H1 (cell line): ENCODE data around the gene CDC42BPB.

Experiments used
- CBX5 ChIP-seq: fragments of 300-800, 300-1000 bp; sonication (generic); IDR thresholded peaks from 2 replicates; pipeline ENCODE4 v1.7.1; 2016; ENCODE audit warnings: antibody characterized with exemption, low read length, low read depth
- CHD1 ChIP-seq: IDR thresholded peaks from 2 replicates; pipeline ENCODE4 v1.6.1; 2012; ENCODE audit warnings: low read depth, low read length, improper control_type of control experiment
- CHD2 ChIP-seq: IDR thresholded peaks from 2 replicates; pipeline ENCODE4 v1.6.1; 2012; ENCODE audit warnings: low read length, improper control_type of control experiment
- CHD7 ChIP-seq: fragments of 300-600 bp; sonication (generic); IDR thresholded peaks from 2 replicates; pipeline ENCODE4 v1.7.1; 2012; ENCODE audit warnings: low read length, moderate library complexity, mild to moderate bottlenecking, inconsistent platforms; ENCODE audit not compliant: insufficient replicate concordance
- CTBP2 ChIP-seq: IDR thresholded peaks from 2 replicates; pipeline ENCODE4 v1.7.0; 2011; ENCODE audit warnings: borderline replicate concordance, mild to moderate bottlenecking, moderate library complexity, mixed read lengths, low read length; ENCODE audit not compliant: insufficient read depth, insufficient read length
- CTCF ChIP-seq, 3 experiments: IDR thresholded peaks; 1 replicate in 2 of 3; 2 replicates in 1 of 3; pipeline versions ENCODE4 v1.5.1 to v1.6.1; 2011; ENCODE audit warnings: low read length in 3 of 3, mild to moderate bottlenecking in 3 of 3, inconsistent platforms in 2 of 3, low read depth in 1 of 3, moderate library complexity in 1 of 3; ENCODE audit not compliant: insufficient read depth in 1 of 3; ENCODE audit errors: control extremely low read depth in 1 of 3
- HDAC2 ChIP-seq, 2 experiments: fragments of 300-600 bp in 1 of 2; sonication (generic) in 1 of 2; IDR thresholded peaks; 2 replicates each; pipeline ENCODE4 v1.6.1; 2011 to 2012; ENCODE audit warnings: low read depth in 2 of 2, low read length in 2 of 2, mild to moderate bottlenecking in 2 of 2, moderate library complexity in 2 of 2, borderline replicate concordance in 1 of 2, inconsistent platforms in 1 of 2
- NRF1 ChIP-seq: IDR thresholded peaks from 2 replicates; pipeline ENCODE4 v1.6.1; 2011; ENCODE audit warnings: mild to moderate bottlenecking, low read depth, low read length, improper control_type of control experiment
- POLR2A ChIP-seq, 2 experiments: IDR thresholded peaks; 1 replicate in 1 of 2; 2 replicates in 1 of 2; pipeline ENCODE4 v1.6.1; 2011; ENCODE audit warnings: low read depth in 2 of 2, low read length in 2 of 2, mild to moderate bottlenecking in 2 of 2; ENCODE audit errors: control extremely low read depth in 1 of 2
- POLR2AphosphoS5 ChIP-seq: IDR thresholded peaks from 2 replicates; pipeline ENCODE4 v1.6.1; 2011; ENCODE audit warnings: low read depth, low read length
- RXRA ChIP-seq: IDR thresholded peaks from 2 replicates; pipeline ENCODE4 v1.6.1; 2011; ENCODE audit warnings: low read depth, mild to moderate bottlenecking, low read length, moderate library complexity; ENCODE audit not compliant: insufficient read depth
- USF2 ChIP-seq: IDR thresholded peaks from 2 replicates; pipeline ENCODE4 v1.6.1; 2011; ENCODE audit warnings: low read length, improper control_type of control experiment

GRCh38 chr14:103078860-103079587 lies 21.7 kb upstream of the CDC42BPB start:
- TF ChIP-seq CTCF (IDR thresholded peaks at IDR 0.05; ENCODE audit: control extremely low read depth in 1 of 3, insufficient read depth in 1 of 3, low read depth in 1 of 3, low read length in 3 of 3) (no peak), CBX5 (no peak), RXRA (no peak), HDAC2 (IDR thresholded peaks at IDR 0.05; ENCODE audit: borderline replicate concordance in 1 of 2, low read depth in 2 of 2, low read length in 2 of 2) (no peak), USF2 (no peak), NRF1 (no peak), POLR2AphosphoS5 (no peak), CHD7 (no peak), CTBP2 (no peak), CHD2 (no peak), POLR2A (IDR thresholded peaks at IDR 0.05; ENCODE audit: control extremely low read depth in 1 of 2, low read depth in 2 of 2, low read length in 2 of 2) (no peak), CHD1 (no peak)
